SK-N-SH (cell line): ENCODE data around the gene CBX8. TPM values are rescaled to one million over a fixed set of nuclear protein-coding genes. Genes with fewer than 3 reads are reported as not detected.

Experiments
- CTCF ChIA-PET: fragments of 300-600, 350-600 bp; formaldehyde crosslinking; extraction: SDS; loops from one replicate; lab custom pipeline; 2021; lab: Yijun Ruan, JAX
- POLR2A ChIA-PET: fragments of 350-600 bp; sonication (Branson Sonifier 250); formaldehyde crosslinking; extraction: SDS; loops from one replicate; lab custom pipeline; 2020; ENCODE audit warnings: antibody characterized with exemption, inconsistent platforms; lab: Yijun Ruan, JAX
- DNase-seq: peaks from one replicate; pipeline ENCODE4 v3.0.0; 2012
- H2AFZ ChIP-seq: fragments of 200-600 bp; sonication (generic); 2 replicates; pipeline ENCODE4 v1.8.1; 2016; ENCODE audit warnings: antibody characterized with exemption, mild to moderate bottlenecking, low read depth
- H3F3A ChIP-seq: fragments of 200-600 bp; sonication (generic); replicated peaks from 2 replicates; pipeline ENCODE3; 2016; ENCODE audit warnings: antibody characterized with exemption, mild to moderate bottlenecking; ENCODE audit not compliant: insufficient read depth
- H3K27ac ChIP-seq, 2 experiments: fragments of 200-500 bp in 1 of 2; fragments of 200-600 bp in 1 of 2; sonication (Bioruptor generic) in 1 of 2; sonication (generic), shearing (Covaris generic) in 1 of 2; 2 replicates each; pipeline versions ENCODE4 v1.5.1 to v1.6.1; 2014 to 2016; ENCODE audit warnings: low read depth in 2 of 2, inconsistent platforms in 1 of 2, low read length in 1 of 2, mild to moderate bottlenecking in 1 of 2, mixed read lengths in 1 of 2
- H3K27me3 ChIP-seq: fragments of 200-600 bp; sonication (generic), shearing (Covaris generic); 2 replicates; pipeline ENCODE4 v1.6.1; 2016; ENCODE audit warnings: mixed run types; ENCODE audit not compliant: insufficient read depth
- H3K36me3 ChIP-seq, 2 experiments: fragments of 200-500 bp in 1 of 2; fragments of 200-600 bp in 1 of 2; sonication (Bioruptor generic) in 1 of 2; sonication (generic) in 1 of 2; replicated peaks in 1 of 2; 2 replicates each; pipeline versions ENCODE3 to v1.5.1; 2014 to 2016; ENCODE audit warnings: low read length in 1 of 2, mild to moderate bottlenecking in 1 of 2; ENCODE audit not compliant: insufficient read depth in 2 of 2, control insufficient read depth in 1 of 2
- H3K4me1 ChIP-seq, 2 experiments: fragments of 200-500 bp in 1 of 2; fragments of 200-600 bp in 1 of 2; sonication (Bioruptor generic) in 1 of 2; sonication (generic), shearing (Covaris generic) in 1 of 2; 2 replicates each; pipeline versions ENCODE4 v1.5.1 to v1.6.1; 2014 to 2016; ENCODE audit warnings: low read depth in 1 of 2, low read length in 1 of 2, mixed run types in 1 of 2; ENCODE audit not compliant: insufficient read depth in 2 of 2, control insufficient read depth in 1 of 2
- H3K4me2 ChIP-seq: fragments of 200-600 bp; sonication (generic), shearing (Covaris generic); 2 replicates; pipeline ENCODE4 v1.6.1; 2017; ENCODE audit warnings: mixed run types
- H3K4me3 ChIP-seq, 2 experiments: fragments of 200-500 bp in 1 of 2; fragments of 200-600 bp in 1 of 2; sonication (Bioruptor generic) in 1 of 2; sonication (generic), shearing (Covaris generic) in 1 of 2; 2 replicates each; pipeline versions ENCODE4 v1.5.1 to v1.8.1; 2014 to 2016; ENCODE audit warnings: low read depth in 2 of 2, inconsistent platforms in 1 of 2, low read length in 1 of 2, mild to moderate bottlenecking in 1 of 2, mixed read lengths in 1 of 2, moderate library complexity in 1 of 2
- H3K79me2 ChIP-seq: fragments of 200-600 bp; sonication (generic); 2 replicates; pipeline ENCODE4 v1.8.1; 2017; ENCODE audit warnings: mild to moderate bottlenecking; ENCODE audit not compliant: insufficient read depth
- H3K9ac ChIP-seq: fragments of 200-600 bp; sonication (generic); 2 replicates; pipeline ENCODE4 v1.6.1; 2017; ENCODE audit warnings: mixed run types
- H3K9me2 ChIP-seq: fragments of 200-600 bp; sonication (generic); 2 replicates; pipeline ENCODE4 v1.6.1; 2017; ENCODE audit warnings: mixed run types
- H3K9me3 ChIP-seq: fragments of 200-600 bp; sonication (generic); 2 replicates; pipeline ENCODE4 v1.6.1; 2017; ENCODE audit warnings: mixed run types, mild to moderate bottlenecking, moderate library complexity
- H4K20me1 ChIP-seq: fragments of 200-600 bp; sonication (generic); 2 replicates; pipeline ENCODE4 v1.6.1; 2017; ENCODE audit warnings: mild to moderate bottlenecking, mixed run types; ENCODE audit not compliant: insufficient read depth
- EP300 ChIP-seq, 2 experiments: IDR thresholded peaks; 2 replicates each; pipeline versions ENCODE4 v1.4.0 to v1.6.1; 2012; ENCODE audit warnings: borderline replicate concordance in 1 of 2, low read depth in 1 of 2, low read length in 1 of 2
- FOSL2 ChIP-seq: IDR thresholded peaks from 2 replicates; pipeline ENCODE4 v1.4.0; 2012; ENCODE audit warnings: low read depth, mild to moderate bottlenecking, moderate library complexity, borderline replicate concordance
- GABPA ChIP-seq: IDR thresholded peaks from 2 replicates; pipeline ENCODE4 v1.4.0; 2012; ENCODE audit warnings: low read depth, mild to moderate bottlenecking
- GATA2 ChIP-seq: sonication (generic); formaldehyde crosslinking; IDR thresholded peaks from 2 replicates; pipeline ENCODE4 v1.5.0; 2020; ENCODE audit warnings: mild to moderate bottlenecking, missing genetic modification reagents
- JUND ChIP-seq: IDR thresholded peaks from 2 replicates; pipeline ENCODE4 v1.4.0; 2012
- MEF2A ChIP-seq: IDR thresholded peaks from 2 replicates; pipeline ENCODE4 v1.4.0; 2012; ENCODE audit warnings: low read depth, borderline replicate concordance
- RAD21 ChIP-seq: IDR thresholded peaks from 2 replicates; pipeline ENCODE4 v1.6.1; 2012; ENCODE audit warnings: mild to moderate bottlenecking, low read length
- RCOR1 ChIP-seq: fragments of 150-350 bp; IDR thresholded peaks from 2 replicates; pipeline ENCODE4 v1.6.1; 2017; ENCODE audit warnings: antibody characterized with exemption, low read length
- RXRA ChIP-seq: IDR thresholded peaks from 2 replicates; pipeline ENCODE4 v1.4.0; 2012; ENCODE audit warnings: low read depth, mild to moderate bottlenecking, borderline replicate concordance
- SMC3 ChIP-seq: IDR thresholded peaks from 2 replicates; pipeline ENCODE4 v1.6.1; 2012; ENCODE audit warnings: low read depth, low read length, improper control_type of control experiment
- TAF1 ChIP-seq: IDR thresholded peaks from 2 replicates; pipeline ENCODE4 v1.6.1; 2012; ENCODE audit warnings: low read depth, mild to moderate bottlenecking, low read length, moderate library complexity, borderline replicate concordance
- TCF12 ChIP-seq: IDR thresholded peaks from 2 replicates; pipeline ENCODE4 v1.4.0; 2012
- YY1 ChIP-seq: IDR thresholded peaks from 2 replicates; pipeline ENCODE4 v1.4.0; 2012; ENCODE audit warnings: low read depth, mild to moderate bottlenecking
- WGBS: methylation state at CpG from one replicate; pipeline ENCODE4 v1.1.6; 2017; ENCODE audit warnings: low lambda C conversion rate; 5-methylcytosine and 5-hydroxymethylcytosine counted together
- polyA plus RNA-seq, 3 experiments: library from polyadenylated mRNA; depleted of rRNA; stranded (reverse); fragments of >200 nt; gene quantifications; 2 replicates each; pipeline ENCODE4 v1.2.3, GENCODE V29; 2012
- TF ChIP-seq, protein P1 (sequence below): IDR thresholded peaks from 2 replicates; pipeline ENCODE4 v1.4.0; 2012; ENCODE audit warnings: low read depth, borderline replicate concordance
- TF ChIP-seq, protein P2 (sequence below): IDR thresholded peaks from 2 replicates; pipeline ENCODE4 v1.4.0; 2012; ENCODE audit warnings: low read depth
- TF ChIP-seq, protein P3 (sequence below): fragments of 150-350 bp; IDR thresholded peaks from 2 replicates; pipeline ENCODE4 v1.6.1; 2017; ENCODE audit warnings: antibody characterized with exemption, low read length, low read depth, borderline replicate concordance
- TF ChIP-seq, protein P4 (sequence below): IDR thresholded peaks from 2 replicates; pipeline ENCODE4 v1.4.0; 2012; ENCODE audit warnings: low read depth, borderline replicate concordance
- TF ChIP-seq, protein P5 (sequence below): fragments of 200-600 bp; sonication (generic); IDR thresholded peaks from 2 replicates; pipeline ENCODE4 v1.6.1; 2017; ENCODE audit warnings: antibody characterized with exemption, mild to moderate bottlenecking, moderate library complexity
- TF ChIP-seq, protein P6 (sequence below): IDR thresholded peaks from 2 replicates; pipeline ENCODE4; 2012
- TF ChIP-seq, protein P7 (sequence below): IDR thresholded peaks from 2 replicates; pipeline ENCODE4 v1.6.1; 2012; ENCODE audit warnings: mild to moderate bottlenecking, low read depth, low read length, moderate library complexity

CBX8 gene
- polyA plus RNA-seq, 1 of the 3 experiments (the other 2 are of a cell fraction), result 2.9 TPM

DNA sequence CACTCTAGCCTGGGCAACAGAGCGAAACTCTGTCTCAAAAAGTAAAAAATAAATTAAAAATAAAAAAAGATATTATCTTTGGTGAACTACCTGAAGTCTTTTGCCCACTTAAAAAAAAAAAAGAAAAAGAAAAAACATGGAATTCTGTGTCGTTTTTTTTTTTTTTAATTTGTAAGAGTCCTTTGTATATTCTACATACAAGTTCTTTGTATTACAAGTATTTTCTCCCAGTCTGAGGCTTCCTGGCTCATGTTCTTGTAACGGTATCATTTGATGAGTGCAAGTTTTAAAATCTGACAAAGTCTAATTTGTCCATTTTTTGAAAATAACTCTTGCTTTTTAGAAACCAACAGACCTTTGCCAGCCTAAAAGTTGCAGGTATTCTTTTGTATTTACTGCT is 31.2 kb downstream of the CBX8 start:
- DNase-seq, result no peak
- no peaks in the 10 kb centered on the region for H4K20me1 ChIP-seq
- no peaks in the 10 kb centered on the region for H3K9me2 ChIP-seq
- no peaks in the 10 kb centered on the region for H3K36me3 ChIP-seq
- H3K4me3 ChIP-seq, result no peak overlapping the region
- no peak for TF ChIP-seq YY1
- TF ChIP-seq, protein P1, sequence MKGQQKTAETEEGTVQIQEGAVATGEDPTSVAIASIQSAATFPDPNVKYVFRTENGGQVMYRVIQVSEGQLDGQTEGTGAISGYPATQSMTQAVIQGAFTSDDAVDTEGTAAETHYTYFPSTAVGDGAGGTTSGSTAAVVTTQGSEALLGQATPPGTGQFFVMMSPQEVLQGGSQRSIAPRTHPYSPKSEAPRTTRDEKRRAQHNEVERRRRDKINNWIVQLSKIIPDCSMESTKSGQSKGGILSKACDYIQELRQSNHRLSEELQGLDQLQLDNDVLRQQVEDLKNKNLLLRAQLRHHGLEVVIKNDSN, result no peak
- TF ChIP-seq FOSL2, result no peak
- TF ChIP-seq, protein P2, sequence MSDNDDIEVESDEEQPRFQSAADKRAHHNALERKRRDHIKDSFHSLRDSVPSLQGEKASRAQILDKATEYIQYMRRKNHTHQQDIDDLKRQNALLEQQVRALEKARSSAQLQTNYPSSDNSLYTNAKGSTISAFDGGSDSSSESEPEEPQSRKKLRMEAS, result no peak
- TF ChIP-seq, protein P3, sequence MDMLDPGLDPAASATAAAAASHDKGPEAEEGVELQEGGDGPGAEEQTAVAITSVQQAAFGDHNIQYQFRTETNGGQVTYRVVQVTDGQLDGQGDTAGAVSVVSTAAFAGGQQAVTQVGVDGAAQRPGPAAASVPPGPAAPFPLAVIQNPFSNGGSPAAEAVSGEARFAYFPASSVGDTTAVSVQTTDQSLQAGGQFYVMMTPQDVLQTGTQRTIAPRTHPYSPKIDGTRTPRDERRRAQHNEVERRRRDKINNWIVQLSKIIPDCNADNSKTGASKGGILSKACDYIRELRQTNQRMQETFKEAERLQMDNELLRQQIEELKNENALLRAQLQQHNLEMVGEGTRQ, result no peak
- TF ChIP-seq, protein P4, sequence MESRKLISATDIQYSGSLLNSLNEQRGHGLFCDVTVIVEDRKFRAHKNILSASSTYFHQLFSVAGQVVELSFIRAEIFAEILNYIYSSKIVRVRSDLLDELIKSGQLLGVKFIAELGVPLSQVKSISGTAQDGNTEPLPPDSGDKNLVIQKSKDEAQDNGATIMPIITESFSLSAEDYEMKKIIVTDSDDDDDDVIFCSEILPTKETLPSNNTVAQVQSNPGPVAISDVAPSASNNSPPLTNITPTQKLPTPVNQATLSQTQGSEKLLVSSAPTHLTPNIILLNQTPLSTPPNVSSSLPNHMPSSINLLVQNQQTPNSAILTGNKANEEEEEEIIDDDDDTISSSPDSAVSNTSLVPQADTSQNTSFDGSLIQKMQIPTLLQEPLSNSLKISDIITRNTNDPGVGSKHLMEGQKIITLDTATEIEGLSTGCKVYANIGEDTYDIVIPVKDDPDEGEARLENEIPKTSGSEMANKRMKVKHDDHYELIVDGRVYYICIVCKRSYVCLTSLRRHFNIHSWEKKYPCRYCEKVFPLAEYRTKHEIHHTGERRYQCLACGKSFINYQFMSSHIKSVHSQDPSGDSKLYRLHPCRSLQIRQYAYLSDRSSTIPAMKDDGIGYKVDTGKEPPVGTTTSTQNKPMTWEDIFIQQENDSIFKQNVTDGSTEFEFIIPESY, result no peak
- no peak for TF ChIP-seq TAF1
- TF ChIP-seq TCF12, result no peak
- TF ChIP-seq EP300 (IDR thresholded peaks at IDR 0.05; ENCODE audit: borderline replicate concordance in 1 of 2, low read depth in 1 of 2, low read length in 1 of 2), result no peak
- TF ChIP-seq, protein P5, sequence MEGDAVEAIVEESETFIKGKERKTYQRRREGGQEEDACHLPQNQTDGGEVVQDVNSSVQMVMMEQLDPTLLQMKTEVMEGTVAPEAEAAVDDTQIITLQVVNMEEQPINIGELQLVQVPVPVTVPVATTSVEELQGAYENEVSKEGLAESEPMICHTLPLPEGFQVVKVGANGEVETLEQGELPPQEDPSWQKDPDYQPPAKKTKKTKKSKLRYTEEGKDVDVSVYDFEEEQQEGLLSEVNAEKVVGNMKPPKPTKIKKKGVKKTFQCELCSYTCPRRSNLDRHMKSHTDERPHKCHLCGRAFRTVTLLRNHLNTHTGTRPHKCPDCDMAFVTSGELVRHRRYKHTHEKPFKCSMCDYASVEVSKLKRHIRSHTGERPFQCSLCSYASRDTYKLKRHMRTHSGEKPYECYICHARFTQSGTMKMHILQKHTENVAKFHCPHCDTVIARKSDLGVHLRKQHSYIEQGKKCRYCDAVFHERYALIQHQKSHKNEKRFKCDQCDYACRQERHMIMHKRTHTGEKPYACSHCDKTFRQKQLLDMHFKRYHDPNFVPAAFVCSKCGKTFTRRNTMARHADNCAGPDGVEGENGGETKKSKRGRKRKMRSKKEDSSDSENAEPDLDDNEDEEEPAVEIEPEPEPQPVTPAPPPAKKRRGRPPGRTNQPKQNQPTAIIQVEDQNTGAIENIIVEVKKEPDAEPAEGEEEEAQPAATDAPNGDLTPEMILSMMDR, result no peak
- no peak for TF ChIP-seq JUND
- TF ChIP-seq SMC3, result no peak
- TF ChIP-seq RCOR1, result no peak
- TF ChIP-seq, protein P6, sequence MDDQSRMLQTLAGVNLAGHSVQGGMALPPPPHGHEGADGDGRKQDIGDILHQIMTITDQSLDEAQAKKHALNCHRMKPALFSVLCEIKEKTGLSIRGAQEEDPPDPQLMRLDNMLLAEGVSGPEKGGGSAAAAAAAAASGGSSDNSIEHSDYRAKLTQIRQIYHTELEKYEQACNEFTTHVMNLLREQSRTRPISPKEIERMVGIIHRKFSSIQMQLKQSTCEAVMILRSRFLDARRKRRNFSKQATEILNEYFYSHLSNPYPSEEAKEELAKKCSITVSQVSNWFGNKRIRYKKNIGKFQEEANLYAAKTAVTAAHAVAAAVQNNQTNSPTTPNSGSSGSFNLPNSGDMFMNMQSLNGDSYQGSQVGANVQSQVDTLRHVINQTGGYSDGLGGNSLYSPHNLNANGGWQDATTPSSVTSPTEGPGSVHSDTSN, result no peak
- TF ChIP-seq GABPA, result no peak
- TF ChIP-seq, protein P7, sequence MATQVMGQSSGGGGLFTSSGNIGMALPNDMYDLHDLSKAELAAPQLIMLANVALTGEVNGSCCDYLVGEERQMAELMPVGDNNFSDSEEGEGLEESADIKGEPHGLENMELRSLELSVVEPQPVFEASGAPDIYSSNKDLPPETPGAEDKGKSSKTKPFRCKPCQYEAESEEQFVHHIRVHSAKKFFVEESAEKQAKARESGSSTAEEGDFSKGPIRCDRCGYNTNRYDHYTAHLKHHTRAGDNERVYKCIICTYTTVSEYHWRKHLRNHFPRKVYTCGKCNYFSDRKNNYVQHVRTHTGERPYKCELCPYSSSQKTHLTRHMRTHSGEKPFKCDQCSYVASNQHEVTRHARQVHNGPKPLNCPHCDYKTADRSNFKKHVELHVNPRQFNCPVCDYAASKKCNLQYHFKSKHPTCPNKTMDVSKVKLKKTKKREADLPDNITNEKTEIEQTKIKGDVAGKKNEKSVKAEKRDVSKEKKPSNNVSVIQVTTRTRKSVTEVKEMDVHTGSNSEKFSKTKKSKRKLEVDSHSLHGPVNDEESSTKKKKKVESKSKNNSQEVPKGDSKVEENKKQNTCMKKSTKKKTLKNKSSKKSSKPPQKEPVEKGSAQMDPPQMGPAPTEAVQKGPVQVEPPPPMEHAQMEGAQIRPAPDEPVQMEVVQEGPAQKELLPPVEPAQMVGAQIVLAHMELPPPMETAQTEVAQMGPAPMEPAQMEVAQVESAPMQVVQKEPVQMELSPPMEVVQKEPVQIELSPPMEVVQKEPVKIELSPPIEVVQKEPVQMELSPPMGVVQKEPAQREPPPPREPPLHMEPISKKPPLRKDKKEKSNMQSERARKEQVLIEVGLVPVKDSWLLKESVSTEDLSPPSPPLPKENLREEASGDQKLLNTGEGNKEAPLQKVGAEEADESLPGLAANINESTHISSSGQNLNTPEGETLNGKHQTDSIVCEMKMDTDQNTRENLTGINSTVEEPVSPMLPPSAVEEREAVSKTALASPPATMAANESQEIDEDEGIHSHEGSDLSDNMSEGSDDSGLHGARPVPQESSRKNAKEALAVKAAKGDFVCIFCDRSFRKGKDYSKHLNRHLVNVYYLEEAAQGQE, result no peak
- no peak for TF ChIP-seq GATA2 (CRISPR knock-in tag)
- TF ChIP-seq RXRA, result no peak
- no peak for TF ChIP-seq RAD21
- TF ChIP-seq MEF2A, result no peak
- TF ChIP-seq, all 33 proteins: peak for 0
- H3K4me1 ChIP-seq, result no peaks in the 10 kb centered on the region; a peak in 1 of 4 replicates
- H2AFZ ChIP-seq, result no peak overlapping the region
- ChIA-PET POLR2A (no interaction called here), CTCF (interaction anchor here (2.3 to 4.9 kb wide), 2 partner anchors 19 to 24 kb away, joined by 10 to 23 read pairs; no protein-coding TSS in a partner anchor)
- H3K9ac ChIP-seq, result no peak overlapping the region
- H3K79me2 ChIP-seq, result no peaks in the 10 kb centered on the region
- H3K4me2 ChIP-seq, result no peak overlapping the region
- peaks cover 10% of the 10 kb centered on the region; the same call in 1 of the 2 replicates for H3K27me3 ChIP-seq
- H3K9me3 ChIP-seq, result no peaks in the 10 kb centered on the region
- WGBS, result 60% methylated on average over 3 of the region's 3 CpGs
- no peak overlapping the region for H3K27ac ChIP-seq
- no peaks in the 10 kb centered on the region for H3F3A ChIP-seq
